Right lobe of liver (tissue), 6 donors: ENCODE data around the gene SPTBN5. TPM values are rescaled to one million over a fixed set of nuclear protein-coding genes. Genes with fewer than 3 reads are reported as not detected.

Experiments used
- ATAC-seq, 4 donors: fragments of 200-7000 bp; cut with Tn5 transposase; one replicate each; pipeline ENCODE4 v1.9.1; 2020; ENCODE audit warnings: mild to moderate bottlenecking in 4 of 4, moderate library complexity in 4 of 4
- DNase-seq, 3 donors: peaks; one replicate each; pipeline ENCODE4 v3.0.0-alpha.2; 2020
- H3K27ac ChIP-seq, 3 donors: fragments of 200-600 bp; one replicate each; pipeline ENCODE4 v1.8.0; 2022
- H3K27me3 ChIP-seq, 2 donors: fragments of 200-600 bp; one replicate each; pipeline ENCODE4 v1.8.0; 2022
- H3K36me3 ChIP-seq, 4 donors: fragments of 200-600 bp; sonication (generic) in 1 of 4; one replicate each; pipeline versions ENCODE4 v1.5.1 to v1.8.0; 2017 to 2022; ENCODE audit warnings: control low read depth in 1 of 4
- H3K4me1 ChIP-seq, 4 donors: fragments of 200-600 bp; sonication (generic) in 1 of 4; one replicate each; pipeline versions ENCODE4 v1.5.1 to v1.8.0; 2017 to 2022; ENCODE audit warnings: control low read depth in 1 of 4
- H3K4me3 ChIP-seq, 3 donors: fragments of 200-600 bp; one replicate each; pipeline ENCODE4 v1.8.0; 2022
- H3K9me3 ChIP-seq, 4 donors: fragments of 200-600 bp; sonication (generic) in 1 of 4; one replicate each; pipeline versions ENCODE4 v1.5.1 to v1.8.0; 2017 to 2022; ENCODE audit warnings: control low read depth in 1 of 4
- CTCF ChIP-seq, 4 donors: fragments of 200-600 bp in 3 of 4; fragments of 450-650 bp in 1 of 4; IDR thresholded peaks; one replicate each; pipeline versions ENCODE4 v1.5.1 to v1.8.0; 2016 to 2022; ENCODE audit warnings: antibody characterized with exemption in 4 of 4, mild to moderate bottlenecking in 2 of 4
- POLR2A ChIP-seq: fragments of 450-650 bp; IDR thresholded peaks from one replicate; pipeline ENCODE4 v1.6.1; 2017; ENCODE audit warnings: antibody characterized with exemption, mild to moderate bottlenecking
- WGBS: methylation state at CpG from one replicate; pipeline ENCODE4 v1.1.6; 2018; ENCODE audit warnings: low coverage, low lambda C conversion rate; ENCODE audit not compliant: insufficient coverage; ENCODE audit errors: missing lambda C conversion rate; 5-methylcytosine and 5-hydroxymethylcytosine counted together
- intact Hi-C, 2 donors: fragments of 100-400 bp; cut with DNase I; formaldehyde crosslinking; loops; one replicate each; pipeline versions ENCODE4 v1.11.2 to v1.14.1; 2022
- total RNA-seq, 6 experiments: library from RNA; depleted of rRNA in 2 of 6; stranded (reverse); fragments of >200 nt in 2 of 6; fragmentation: NEBNext Ultra II Directional in 3 of 6; extraction: Animal tissue kit (Norgen Biotek cat#: 25700) in 3 of 6; gene quantifications; one replicate each; pipeline versions ENCODE4 v1.1.0 to v1.2.4, GENCODE V29; 2016 to 2023
- donor health status: DM: no; HTN: yes; CAD: no.
- donor health status: DM: no; HTN: no; CAD: no.
- donor health status: DM: no; HTN: no; CAD: no.
- donor health status: DM: no; HTN: yes; CAD: no.
- donor health status: DM: no; HTN: yes; CAD: no.

The SPTBN5 gene
- total RNA-seq, 6 experiments from 2014 or later = 0.06 to 3.2 (median 0.81) TPM

- Histone ChIP-seq H3K9me3 (no peaks in the 10 kb centered on the region), H3K4me1 (peaks cover 0 to 52% (median 25%) of the 10 kb centered on the region in 4 donors), H3K27me3 (no peaks in the 10 kb centered on the region), H3K36me3 (no peaks in the 10 kb centered on the region), H3K27ac (peak overlapping the region in 1 of 3 donors; percentile 18), H3K4me3 (no peak overlapping the region)
- DNase-seq = peak; percentile 39 to 80 (median 78)
- 7% methylated on average over 7 of the region's 10 CpGs for WGBS
- TF ChIP-seq CTCF (IDR thresholded peaks at IDR 0.05) (no peak), POLR2A (no peak)
- ATAC-seq = peak; percentile 26 to 54 (median 38)
- intact Hi-C loops = no loop called here
Observed at GRCh38 chr15:41881550-41881919, 12.3 kb downstream of the SPTBN5 start.

- Histone ChIP-seq H3K36me3 (no peaks in the 10 kb centered on the region), H3K27ac (peak overlapping the region in 1 of 3 donors; percentile 18), H3K4me3 (no peak overlapping the region), H3K4me1 (peaks cover 0 to 52% (median 25%) of the 10 kb centered on the region in 4 donors), H3K27me3 (no peaks in the 10 kb centered on the region), H3K9me3 (no peaks in the 10 kb centered on the region)
- ATAC-seq (no peak), DNase-seq (no peak)
- TF ChIP-seq CTCF (IDR thresholded peaks at IDR 0.05) = no peak
- no peak for TF ChIP-seq POLR2A
- 21% methylated on average over 3 of the region's 8 CpGs for WGBS
- intact Hi-C loops = no loop called here
Observed at GRCh38 chr15:41881086-41881485, 12.8 kb downstream of the SPTBN5 start.

- peak; percentile 2 to 55 (median 38) for ATAC-seq
- H3K4me3 ChIP-seq = no peak overlapping the region
- 51% methylated on average over 5 of the region's 10 CpGs for WGBS
- no peaks in the 10 kb centered on the region for H3K36me3 ChIP-seq
- intact Hi-C loops = no loop called here
- H3K9me3 ChIP-seq = no peaks in the 10 kb centered on the region
- H3K27me3 ChIP-seq = no peaks in the 10 kb centered on the region
- DNase-seq = peak in 2 of 3 donors; percentile 21 to 75
- no peak overlapping the region for H3K27ac ChIP-seq
- peaks cover 0 to 51% (median 25%) of the 10 kb centered on the region in 4 donors for H3K4me1 ChIP-seq
- no peak for TF ChIP-seq CTCF (IDR thresholded peaks at IDR 0.05)
- TF ChIP-seq POLR2A = no peak
Observed at GRCh38 chr15:41880156-41880877, 13.5 kb downstream of the SPTBN5 start.

- DNase-seq = no peak
Observed at GRCh38 chr15:41879321-41879845, 14.5 kb downstream of the SPTBN5 start.

More at GRCh38 chr15:41879321-41879845, 14.5 kb downstream of the SPTBN5 start:
- Histone ChIP-seq H3K4me1 (peaks cover 0 to 44% (median 22%) of the 10 kb centered on the region in 4 donors), H3K4me3 (no peak overlapping the region), H3K9me3 (no peaks in the 10 kb centered on the region), H3K36me3 (no peaks in the 10 kb centered on the region), H3K27ac (no peak overlapping the region), H3K27me3 (no peaks in the 10 kb centered on the region)
- WGBS = 80% methylated on average over 7 of the region's 10 CpGs
- ATAC-seq = no peak
- TF ChIP-seq CTCF (IDR thresholded peaks at IDR 0.05) = no peak
- TF ChIP-seq POLR2A = no peak
- intact Hi-C loops = no loop called here
